Stimulated activated naive B cell treated with anti-CD40 and anti-IgM and Interleukin-4, amounts not matched to agents 10 μg/mL and 1 μg/mL and 100 μg/mL, for 72 hours (primary cell): ENCODE results near the gene PGK1.

Experiments used
- ATAC-seq, 2 donors: fragments of 150-1000 bp; cut with Tn5 transposase; replicated peaks; 2 replicates each; pipeline ENCODE4 v1.10.0; 2021; ENCODE audit warnings: moderate library complexity in 1 of 2
- DNase-seq: peaks from one replicate; pipeline ENCODE4 v3.0.0; 2021
- H3K27ac Mint-ChIP-seq: one replicate; pipeline ENCODE4 v1.8.0; 2022; ENCODE audit warnings: mild to moderate bottlenecking, mixed read lengths
- H3K27me3 Mint-ChIP-seq, 2 donors: one replicate each; pipeline ENCODE4 v1.8.0; 2022; ENCODE audit warnings: mixed read lengths in 2 of 2
- H3K36me3 Mint-ChIP-seq, 2 donors: one replicate each; pipeline ENCODE4 v1.8.0; 2022; ENCODE audit warnings: mixed read lengths in 2 of 2, mild to moderate bottlenecking in 1 of 2
- H3K4me1 Mint-ChIP-seq, 2 donors: one replicate each; pipeline ENCODE4 v1.8.0; 2022; ENCODE audit warnings: mixed read lengths in 2 of 2, mild to moderate bottlenecking in 1 of 2
- H3K4me3 Mint-ChIP-seq, 2 donors: one replicate each; pipeline ENCODE4 v1.8.0; 2022; ENCODE audit warnings: mild to moderate bottlenecking in 2 of 2, mixed read lengths in 2 of 2, moderate library complexity in 1 of 2
- H3K9me3 Mint-ChIP-seq, 2 donors: one replicate each; pipeline ENCODE4 v1.8.0; 2022; ENCODE audit warnings: mixed read lengths in 2 of 2, mild to moderate bottlenecking in 1 of 2

Gene PGK1

DNA sequence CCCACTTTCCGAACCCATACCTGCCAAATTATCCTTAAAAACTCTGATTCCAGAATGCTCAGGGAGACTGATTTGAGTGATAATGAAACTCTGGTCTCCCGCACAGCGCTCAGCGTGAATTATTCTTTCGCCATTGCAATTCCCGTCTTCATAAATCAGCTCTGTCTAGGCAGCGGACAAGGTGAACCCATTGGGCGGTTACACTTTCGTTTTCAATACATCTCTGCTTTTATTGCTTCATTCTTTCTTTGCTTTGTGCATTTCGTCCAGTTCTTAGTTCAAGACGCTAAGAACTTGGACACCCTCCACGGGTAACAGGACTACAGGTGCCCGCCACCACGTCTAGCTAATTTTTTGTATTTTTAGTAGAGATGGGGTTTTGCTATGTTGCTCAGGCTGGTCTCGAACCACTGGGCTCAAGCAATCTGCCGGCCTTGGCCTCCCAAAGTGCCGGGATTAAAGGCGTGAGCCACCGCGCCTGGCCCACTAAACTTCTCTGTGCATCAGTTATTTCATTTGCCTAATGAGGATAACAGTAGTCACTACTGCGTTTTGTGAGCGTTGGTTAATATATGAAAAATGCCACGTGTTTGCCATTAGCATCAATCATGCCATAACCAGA is 936 bp upstream of the PGK1 start:
- H3K27ac Mint-ChIP-seq, result peak overlapping the region; percentile 94
- H3K36me3 Mint-ChIP-seq, result peaks cover 20 to 25% of the 10 kb centered on the region in 2 donors
- ATAC-seq, result no peak
- peaks cover 0 to 8% of the 10 kb centered on the region in 2 donors for H3K9me3 Mint-ChIP-seq
- H3K27me3 Mint-ChIP-seq, result peaks cover 0 to 4% of the 10 kb centered on the region in 2 donors
- no peak for DNase-seq
- peaks cover 7 to 22% of the 10 kb centered on the region in 2 donors for H3K4me1 Mint-ChIP-seq
- H3K4me3 Mint-ChIP-seq, result peak overlapping the region; percentile 89 to 91

- Mint-ChIP-seq H3K36me3 (peaks cover 20 to 27% of the 10 kb centered on the region in 2 donors), H3K4me3 (peak overlapping the region; percentile 89 to 91), H3K9me3 (peaks cover 0 to 8% of the 10 kb centered on the region in 2 donors), H3K4me1 (peaks cover 8 to 29% of the 10 kb centered on the region in 2 donors), H3K27me3 (peaks cover 0 to under 1% of the 10 kb centered on the region in 2 donors), H3K27ac (peak overlapping the region; percentile 89)
- ATAC-seq, result no peak
- no peak for DNase-seq
Measured at GRCh38 chrX:78104447-78105176, 564 bp downstream of the PGK1 start.

DNA sequence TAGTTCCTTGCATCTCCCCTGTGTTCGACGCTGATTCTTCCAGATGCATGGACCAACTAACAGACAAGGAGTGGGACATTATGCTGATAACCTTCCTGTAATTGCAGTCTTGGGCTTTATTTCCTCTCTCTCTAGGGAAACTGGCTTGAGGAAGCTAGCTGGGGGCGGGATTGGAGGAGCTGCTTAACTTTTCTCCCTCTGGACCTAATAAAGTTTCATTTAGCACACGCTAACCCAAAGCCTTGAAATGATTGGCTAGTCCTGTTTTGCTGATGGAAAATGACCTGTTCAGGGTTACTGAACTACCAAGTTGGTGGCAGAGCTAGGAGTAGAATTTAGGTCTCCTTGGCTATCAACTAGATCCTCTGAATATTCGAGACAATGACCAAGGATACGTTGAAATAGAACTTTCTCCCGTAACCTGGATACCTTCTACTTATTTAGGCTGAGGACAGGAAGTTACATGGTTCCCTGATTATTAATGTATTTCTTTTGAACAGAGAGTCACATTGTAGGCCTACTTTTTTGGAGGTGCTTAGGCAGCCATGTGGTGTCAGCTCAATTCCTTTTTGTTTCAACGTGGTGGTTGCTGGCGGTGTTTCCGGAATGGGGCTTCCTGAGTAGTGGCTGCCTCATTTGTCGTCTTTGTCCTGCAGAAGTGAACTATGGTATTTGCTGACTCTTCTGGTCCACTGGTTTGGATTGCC is 2.0 kb downstream of the PGK1 start:
- peaks cover 20 to 28% of the 10 kb centered on the region in 2 donors for H3K36me3 Mint-ChIP-seq
- H3K4me1 Mint-ChIP-seq, result peaks cover 8 to 29% of the 10 kb centered on the region in 2 donors
- DNase-seq, result no peak
- no peaks in the 10 kb centered on the region for H3K27me3 Mint-ChIP-seq
- no peak for ATAC-seq
- peak overlapping the region; percentile 27 for H3K27ac Mint-ChIP-seq
- peaks cover 0 to 8% of the 10 kb centered on the region in 2 donors for H3K9me3 Mint-ChIP-seq
- H3K4me3 Mint-ChIP-seq, result peak overlapping the region; percentile 89 to 91

DNA sequence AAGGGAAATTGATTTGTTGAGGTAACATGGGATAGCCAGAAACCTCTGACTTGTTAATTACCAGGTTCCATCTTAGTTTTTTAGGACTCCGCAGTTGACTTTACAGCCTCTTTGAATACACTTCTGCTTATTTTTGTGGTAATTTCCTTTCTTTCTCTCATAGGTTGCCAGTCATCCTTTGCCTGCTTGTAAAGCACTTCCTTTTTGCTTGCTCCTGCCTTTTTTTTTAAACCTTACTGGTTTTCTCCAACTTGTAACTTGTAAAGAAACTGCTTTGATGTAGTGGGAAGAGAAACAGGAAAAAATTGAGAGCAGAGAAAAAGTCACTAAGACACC is 2.6 kb downstream of the PGK1 start:
- ATAC-seq, result no peak

DNA sequence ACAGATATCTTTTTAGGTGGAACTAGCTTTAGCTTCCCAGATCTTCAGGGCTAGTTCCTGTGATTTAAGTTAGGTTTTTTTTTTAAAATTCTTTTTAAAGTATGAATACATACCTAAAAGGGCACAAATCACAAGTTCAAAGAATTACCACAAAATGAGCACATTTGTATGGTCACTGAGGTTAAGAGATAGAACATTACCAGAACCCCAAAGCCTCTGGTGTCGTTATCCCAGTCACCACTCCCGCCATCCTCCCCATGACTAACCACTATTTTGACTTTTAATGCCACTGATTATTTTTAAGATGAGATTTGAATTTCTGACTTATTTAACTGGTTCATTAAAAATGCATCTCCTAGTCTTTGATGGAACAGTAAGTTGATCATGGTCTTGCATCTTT is 5.4 kb downstream of the PGK1 start:
- ATAC-seq (no peak), DNase-seq (no peak)
- Mint-ChIP-seq H3K4me1 (peaks cover 11 to 29% of the 10 kb centered on the region in 2 donors), H3K27me3 (no peaks in the 10 kb centered on the region), H3K9me3 (peaks cover 0 to 3% of the 10 kb centered on the region in 2 donors), H3K27ac (peak overlapping the region; percentile 63), H3K4me3 (no peak overlapping the region), H3K36me3 (peaks cover 25 to 40% of the 10 kb centered on the region in 2 donors)

More for the DNA sequence above, 2.6 kb downstream of the PGK1 start:
- H3K27ac Mint-ChIP-seq, result no peak overlapping the region
- DNase-seq, result no peak
- H3K36me3 Mint-ChIP-seq, result peaks cover 20 to 31% of the 10 kb centered on the region in 2 donors
- H3K4me1 Mint-ChIP-seq, result peaks cover 8 to 29% of the 10 kb centered on the region in 2 donors
- H3K9me3 Mint-ChIP-seq, result peaks cover 0 to 8% of the 10 kb centered on the region in 2 donors
- no peaks in the 10 kb centered on the region for H3K27me3 Mint-ChIP-seq
- peak overlapping the region; percentile 89 to 91 for H3K4me3 Mint-ChIP-seq

DNA sequence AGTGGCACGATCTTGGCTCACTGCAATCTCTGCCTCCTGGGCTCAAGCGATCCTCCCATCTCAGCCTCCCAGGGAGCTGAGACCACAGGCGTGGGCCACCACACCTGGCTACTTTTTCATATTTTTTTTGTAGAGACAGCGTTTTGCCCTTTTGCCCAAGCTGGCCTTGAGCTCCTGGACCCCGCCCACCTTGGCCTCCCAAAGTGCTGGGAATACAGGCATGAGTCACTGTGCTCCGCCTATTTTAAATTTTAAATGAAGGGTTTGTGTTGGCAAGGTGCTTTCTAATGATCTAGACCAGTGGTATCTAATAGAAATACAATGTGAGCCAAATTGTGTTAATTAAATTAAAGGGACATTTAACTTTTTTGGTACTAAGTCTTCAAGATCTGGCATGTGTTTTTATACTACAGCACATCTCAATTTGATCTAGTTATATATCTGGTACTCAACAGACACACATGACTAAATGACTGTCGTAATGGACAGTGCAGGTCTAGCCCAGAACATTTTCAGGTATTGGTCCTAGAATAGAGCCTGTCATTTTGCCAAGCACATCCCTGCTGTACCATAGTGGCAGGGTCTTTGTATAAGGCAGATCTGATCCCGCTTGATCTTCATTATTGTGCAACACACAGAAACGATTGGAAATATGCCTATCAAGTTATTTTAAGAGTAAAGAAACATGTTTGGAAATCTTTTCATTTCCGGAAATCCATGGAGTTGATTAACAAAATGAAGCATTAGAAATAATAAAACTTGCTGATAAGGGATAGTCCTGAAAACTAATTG is 7.3 kb downstream of the PGK1 start:
- H3K36me3 Mint-ChIP-seq, result peaks cover 14 to 42% of the 10 kb centered on the region in 2 donors
- H3K27me3 Mint-ChIP-seq, result no peaks in the 10 kb centered on the region
- H3K4me1 Mint-ChIP-seq, result peaks cover 14 to 23% of the 10 kb centered on the region in 2 donors
- DNase-seq, result no peak
- ATAC-seq, result no peak
- no peaks in the 10 kb centered on the region for H3K9me3 Mint-ChIP-seq
- no peak overlapping the region for H3K27ac Mint-ChIP-seq
- H3K4me3 Mint-ChIP-seq, result no peak overlapping the region

DNA sequence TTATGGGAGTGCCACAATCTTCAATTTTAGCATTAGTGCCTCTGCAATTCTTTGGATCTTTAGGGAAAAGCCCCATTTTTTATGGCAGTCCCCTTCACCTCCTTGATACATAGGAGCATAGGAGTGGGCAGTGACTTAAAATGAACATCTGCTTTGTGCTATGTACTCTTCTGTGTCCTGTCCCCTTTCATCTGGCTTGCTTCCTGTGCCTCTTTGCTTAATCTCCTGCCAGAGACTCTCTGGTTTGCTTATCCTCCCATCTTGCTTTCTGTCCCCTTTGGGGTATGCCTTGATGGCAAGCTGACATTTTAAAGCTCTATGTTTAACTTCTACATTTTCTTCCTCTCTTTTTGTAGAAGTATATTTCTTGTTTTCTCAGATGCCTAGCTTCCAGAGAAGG is 12.3 kb downstream of the PGK1 start:
- DNase-seq, result no peak
- peaks cover 41 to 63% of the 10 kb centered on the region in 2 donors for H3K36me3 Mint-ChIP-seq
- H3K27me3 Mint-ChIP-seq, result no peaks in the 10 kb centered on the region
- ATAC-seq, result no peak
- H3K9me3 Mint-ChIP-seq, result peaks cover 9 to 11% of the 10 kb centered on the region in 2 donors
- H3K4me1 Mint-ChIP-seq, result peaks cover 16 to 19% of the 10 kb centered on the region in 2 donors
- peak overlapping the region; percentile 38 for H3K27ac Mint-ChIP-seq
- H3K4me3 Mint-ChIP-seq, result no peak overlapping the region

DNA sequence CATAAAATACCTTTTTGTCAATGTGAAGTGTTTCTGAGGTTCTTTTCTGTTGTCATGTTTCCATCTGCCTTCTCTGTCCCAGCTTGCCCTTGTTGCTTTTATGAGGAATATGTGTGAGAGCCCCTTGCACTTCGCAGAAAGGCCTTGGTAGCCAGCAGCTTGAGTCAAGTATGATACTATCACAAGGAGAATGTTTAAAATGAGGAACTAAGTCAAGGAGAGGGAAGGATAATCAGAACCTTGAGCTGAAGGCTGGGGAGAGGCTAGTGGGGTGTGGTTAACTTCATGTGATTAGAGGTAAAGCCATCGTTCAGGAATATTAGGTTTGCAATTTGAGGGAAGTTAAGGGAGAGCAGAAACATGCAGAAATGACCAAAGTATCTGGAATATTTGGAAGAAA is 12.7 kb downstream of the PGK1 start:
- Mint-ChIP-seq H3K4me3 (no peak overlapping the region), H3K36me3 (peaks cover 41 to 61% of the 10 kb centered on the region in 2 donors)

GRCh38 chrX:78118628-78119027 is 14.6 kb downstream of the PGK1 start:
- Mint-ChIP-seq H3K4me1 (peaks cover 17 to 25% of the 10 kb centered on the region in 2 donors), H3K36me3 (peaks cover 40 to 61% of the 10 kb centered on the region in 2 donors), H3K9me3 (peaks cover 9 to 11% of the 10 kb centered on the region in 2 donors), H3K4me3 (no peak overlapping the region), H3K27ac (no peak overlapping the region), H3K27me3 (no peaks in the 10 kb centered on the region)
- DNase-seq, result no peak
- ATAC-seq, result no peak

More for the DNA sequence above, 12.7 kb downstream of the PGK1 start:
- H3K4me1 Mint-ChIP-seq, result peaks cover 16 to 19% of the 10 kb centered on the region in 2 donors
- no peaks in the 10 kb centered on the region for H3K27me3 Mint-ChIP-seq
- H3K27ac Mint-ChIP-seq, result peak overlapping the region; percentile 38
- H3K9me3 Mint-ChIP-seq, result peaks cover 9 to 11% of the 10 kb centered on the region in 2 donors
- DNase-seq, result no peak
- no peak for ATAC-seq

DNA sequence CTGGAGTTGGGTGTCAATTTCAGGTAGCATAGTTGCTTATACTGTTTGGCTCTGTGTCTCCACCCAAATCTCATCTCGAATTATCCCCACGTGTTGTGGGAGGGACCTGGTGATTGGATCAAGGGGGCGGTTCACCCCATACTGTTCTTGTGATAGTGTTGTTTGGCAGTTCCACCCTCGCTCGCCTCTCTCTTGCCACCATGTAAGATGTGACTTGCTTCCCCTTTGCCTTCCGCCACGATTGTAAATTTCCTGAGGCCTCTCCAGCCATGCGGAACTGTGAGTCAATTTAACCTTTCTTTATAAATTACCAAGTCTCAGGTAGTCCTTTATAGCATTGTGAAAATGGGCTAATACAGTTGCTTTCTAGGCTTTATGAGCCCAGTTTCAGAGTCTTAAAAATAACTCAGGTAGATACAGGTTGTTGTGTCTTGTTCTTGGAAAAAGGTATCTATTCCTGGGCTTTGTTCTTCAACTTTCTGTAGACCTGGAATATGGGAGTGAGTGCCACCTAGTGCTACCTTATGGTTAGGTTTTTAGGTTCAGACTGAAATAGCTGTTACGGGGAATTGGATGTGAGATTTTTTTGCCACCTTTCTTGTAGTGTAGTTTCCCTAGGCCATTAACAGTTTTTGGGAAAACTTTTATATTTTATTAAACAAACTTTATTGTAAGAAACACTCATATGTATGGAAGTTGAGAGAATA is 15.6 kb downstream of the PGK1 start:
- DNase-seq (no peak), ATAC-seq (peak; percentile 39 to 73)
- peaks cover 36 to 56% of the 10 kb centered on the region in 2 donors for H3K36me3 Mint-ChIP-seq
- H3K9me3 Mint-ChIP-seq, result peaks cover 9 to 11% of the 10 kb centered on the region in 2 donors
- peaks cover 15 to 25% of the 10 kb centered on the region in 2 donors for H3K4me1 Mint-ChIP-seq
- H3K4me3 Mint-ChIP-seq, result peak overlapping the region in 1 of 2 donors; percentile 15
- peak overlapping the region; percentile 70 for H3K27ac Mint-ChIP-seq
- no peaks in the 10 kb centered on the region for H3K27me3 Mint-ChIP-seq

DNA sequence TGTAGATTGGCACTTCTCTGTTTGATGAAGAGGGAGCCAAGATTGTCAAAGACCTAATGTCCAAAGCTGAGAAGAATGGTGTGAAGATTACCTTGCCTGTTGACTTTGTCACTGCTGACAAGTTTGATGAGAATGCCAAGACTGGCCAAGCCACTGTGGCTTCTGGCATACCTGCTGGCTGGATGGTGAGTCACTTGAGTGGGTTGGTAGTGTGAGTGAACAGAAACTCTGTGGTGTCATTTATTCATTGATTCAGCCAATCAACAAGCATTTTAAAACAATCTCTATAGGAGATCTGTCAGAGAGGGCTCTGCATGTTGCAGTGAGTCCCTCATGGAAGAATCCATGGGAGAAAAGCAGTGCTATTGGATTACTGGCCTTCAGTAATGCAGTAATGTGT is 19.1 kb downstream of the PGK1 start:
- Mint-ChIP-seq H3K9me3 (peaks cover 7 to 9% of the 10 kb centered on the region in 2 donors), H3K4me3 (no peak overlapping the region), H3K27me3 (no peaks in the 10 kb centered on the region), H3K27ac (no peak overlapping the region), H3K4me1 (peaks cover 6 to 24% of the 10 kb centered on the region in 2 donors), H3K36me3 (peaks cover 16 to 30% of the 10 kb centered on the region in 2 donors)
- no peak for DNase-seq
- ATAC-seq, result peak; percentile 33 to 45

GRCh38 chrX:78124307-78124706 is 20.3 kb downstream of the PGK1 start:
- peak in 1 of 2 donors; percentile 23 for ATAC-seq
- no peak overlapping the region for H3K4me3 Mint-ChIP-seq

DNA sequence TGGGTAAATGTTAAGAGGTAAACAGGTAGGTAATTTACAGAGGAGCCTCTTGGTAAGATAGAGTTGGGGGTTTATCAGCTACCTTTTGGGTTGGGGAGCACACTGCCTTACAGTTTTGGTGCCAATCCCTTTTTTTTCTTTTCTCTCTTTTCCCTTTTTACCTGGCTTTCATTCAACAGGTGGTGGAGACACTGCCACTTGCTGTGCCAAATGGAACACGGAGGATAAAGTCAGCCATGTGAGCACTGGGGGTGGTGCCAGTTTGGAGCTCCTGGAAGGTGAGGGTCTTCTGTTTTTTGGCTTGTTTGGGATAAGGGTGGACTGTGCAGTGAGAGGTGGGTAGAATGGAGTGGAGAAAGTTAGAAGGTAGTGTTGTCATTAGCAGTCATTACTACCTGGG is 21.1 kb downstream of the PGK1 start:
- Mint-ChIP-seq H3K36me3 (peaks cover 4 to 13% of the 10 kb centered on the region in 2 donors), H3K4me3 (no peak overlapping the region), H3K27me3 (no peaks in the 10 kb centered on the region), H3K9me3 (no peaks in the 10 kb centered on the region), H3K27ac (no peak overlapping the region), H3K4me1 (peaks cover 4 to 12% of the 10 kb centered on the region in 2 donors)
- DNase-seq, result no peak
- ATAC-seq, result no peak

More at GRCh38 chrX:78124307-78124706, 20.3 kb downstream of the PGK1 start:
- Mint-ChIP-seq H3K27me3 (no peaks in the 10 kb centered on the region), H3K4me1 (peaks cover 8 to 18% of the 10 kb centered on the region in 2 donors), H3K9me3 (peaks cover 3% of the 10 kb centered on the region in 2 donors), H3K27ac (no peak overlapping the region), H3K36me3 (peaks cover 9 to 19% of the 10 kb centered on the region in 2 donors)
- no peak for DNase-seq
